MM.1S (cell line): ENCODE results near the gene FYB1.
A peak's percentile ranks its signal among the peaks of the same experiment; 100 is the strongest.
"Not testable (repeated sequence)": the region's sequence is repeated elsewhere in the genome, so short reads cannot be mapped to it uniquely, and the experiment has no call there.

Source experiments
- DNase-seq: peaks from one replicate; pipeline ENCODE4 v3.0.0-alpha.2; 2015
- H2AFZ ChIP-seq: fragments of 300-600 bp; sonication (generic); 2 replicates; pipeline ENCODE4 v1.6.0; 2016; ENCODE audit warnings: antibody characterized with exemption, low read length
- H3F3A ChIP-seq: fragments of 300-600 bp; sonication (generic); 2 replicates; pipeline ENCODE4 v1.6.1; 2016; ENCODE audit warnings: mild to moderate bottlenecking, antibody characterized with exemption, low read length, moderate library complexity, mixed read lengths; ENCODE audit not compliant: insufficient read depth
- H3K27ac ChIP-seq: fragments of 300-600 bp; sonication (generic); 2 replicates; pipeline ENCODE4 v1.5.1; 2016; ENCODE audit warnings: mild to moderate bottlenecking, low read length
- H3K27me3 ChIP-seq: fragments of 300-600 bp; sonication (generic); replicated peaks from 2 replicates; pipeline ENCODE4 v1.6.0; 2016; ENCODE audit warnings: low read length; ENCODE audit not compliant: insufficient read depth
- H3K36me3 ChIP-seq: fragments of 300-600 bp; sonication (generic); replicated peaks from 2 replicates; pipeline ENCODE4 v1.6.1; 2016; ENCODE audit warnings: mild to moderate bottlenecking, low read length, mixed read lengths; ENCODE audit not compliant: insufficient read depth
- H3K4me1 ChIP-seq: fragments of 300-600 bp; sonication (generic); 2 replicates; pipeline ENCODE4 v1.6.1; 2016; ENCODE audit warnings: low read length, mixed read lengths
- H3K4me2 ChIP-seq: fragments of 300-600 bp; sonication (generic); 2 replicates; pipeline ENCODE4 v1.6.0; 2016; ENCODE audit warnings: low read depth, low read length
- H3K4me3 ChIP-seq: fragments of 300-600 bp; sonication (generic); 2 replicates; pipeline ENCODE4 v1.5.1; 2016; ENCODE audit warnings: low read length, mixed read lengths
- H3K79me2 ChIP-seq: fragments of 300-600 bp; sonication (generic); 2 replicates; pipeline ENCODE4 v1.6.1; 2016; ENCODE audit warnings: mixed run types, low read length, mixed read lengths
- H3K9ac ChIP-seq: fragments of 300-600 bp; sonication (generic); 2 replicates; pipeline ENCODE4 v1.6.1; 2016; ENCODE audit warnings: low read length, mixed read lengths
- H3K9me2 ChIP-seq: fragments of 300-600 bp; sonication (generic); replicated peaks from 2 replicates; pipeline ENCODE4 v1.6.1; 2016; ENCODE audit warnings: mild to moderate bottlenecking, low read length, mixed read lengths; ENCODE audit not compliant: insufficient read depth
- H3K9me3 ChIP-seq: fragments of 300-600 bp; sonication (generic); replicated peaks from 2 replicates; pipeline ENCODE4 v1.6.1; 2016; ENCODE audit warnings: mild to moderate bottlenecking, low read length, mixed read lengths; ENCODE audit not compliant: insufficient read depth
- H4K20me1 ChIP-seq: fragments of 300-600 bp; sonication (generic); 2 replicates; pipeline ENCODE4 v1.6.1; 2016; ENCODE audit warnings: mild to moderate bottlenecking, low read length, moderate library complexity, mixed read lengths; ENCODE audit not compliant: insufficient read depth
- EZH2 ChIP-seq: fragments of 300-600 bp; sonication (generic); optimal IDR thresholded peaks from 2 replicates; pipeline ENCODE3; 2017; ENCODE audit warnings: low read depth, mild to moderate bottlenecking, antibody characterized with exemption, low read length, mixed read lengths
- EZH2phosphoT487 ChIP-seq: fragments of 300-600 bp; sonication (generic); IDR thresholded peaks from 2 replicates; pipeline ENCODE4 v1.6.1; 2018; ENCODE audit warnings: antibody characterized with exemption, low read length
- TF ChIP-seq, protein P1 (sequence below): fragments of 300-600 bp; sonication (generic); IDR thresholded peaks from 2 replicates; pipeline ENCODE4 v1.5.1; 2016; ENCODE audit warnings: antibody characterized with exemption, low read length, mixed read lengths

FYB1 gene

DNA sequence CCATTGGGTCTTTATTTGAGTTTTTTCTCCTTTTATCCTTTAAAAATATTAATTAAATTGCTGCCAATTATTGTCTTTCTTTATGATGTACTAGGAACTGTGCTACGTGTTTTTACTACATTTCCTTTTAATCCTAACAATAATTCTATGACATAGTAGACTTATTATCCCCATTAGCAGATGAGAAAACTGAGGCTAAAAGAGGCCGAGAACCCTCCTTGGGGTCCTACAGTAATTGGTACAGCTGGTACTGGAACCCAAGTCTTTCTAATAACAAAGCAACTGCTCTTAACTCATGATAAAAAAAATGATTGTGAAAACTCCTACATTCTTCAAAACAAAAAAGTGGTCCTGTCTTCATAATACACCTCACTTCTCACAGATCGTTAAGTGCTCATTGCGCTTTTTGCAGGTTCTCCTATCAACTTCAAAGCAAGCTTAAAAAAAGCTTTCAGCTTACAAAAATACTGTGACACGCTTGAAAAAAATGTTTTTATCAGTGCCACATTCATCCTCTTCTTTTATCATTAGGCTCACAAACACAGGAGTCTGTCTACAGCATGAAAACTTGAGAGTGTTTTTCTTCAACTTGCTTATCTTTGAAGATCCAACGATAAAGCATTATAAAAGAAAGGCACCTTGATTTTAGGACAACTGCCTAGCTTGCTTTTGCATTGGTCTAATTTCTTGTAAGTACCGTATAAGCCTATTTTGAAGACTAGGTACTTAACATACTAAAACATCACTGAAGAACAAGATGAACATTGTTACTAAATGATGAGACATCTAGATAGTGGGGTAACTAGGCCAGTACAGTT is 32.4 kb downstream of the FYB1 start:
- H3K4me1 ChIP-seq = peaks cover 42% of the 10 kb centered on the region
- H4K20me1 ChIP-seq = no peaks in the 10 kb centered on the region
- TF ChIP-seq EZH2phosphoT487 = no peak
- TF ChIP-seq, protein P1, sequence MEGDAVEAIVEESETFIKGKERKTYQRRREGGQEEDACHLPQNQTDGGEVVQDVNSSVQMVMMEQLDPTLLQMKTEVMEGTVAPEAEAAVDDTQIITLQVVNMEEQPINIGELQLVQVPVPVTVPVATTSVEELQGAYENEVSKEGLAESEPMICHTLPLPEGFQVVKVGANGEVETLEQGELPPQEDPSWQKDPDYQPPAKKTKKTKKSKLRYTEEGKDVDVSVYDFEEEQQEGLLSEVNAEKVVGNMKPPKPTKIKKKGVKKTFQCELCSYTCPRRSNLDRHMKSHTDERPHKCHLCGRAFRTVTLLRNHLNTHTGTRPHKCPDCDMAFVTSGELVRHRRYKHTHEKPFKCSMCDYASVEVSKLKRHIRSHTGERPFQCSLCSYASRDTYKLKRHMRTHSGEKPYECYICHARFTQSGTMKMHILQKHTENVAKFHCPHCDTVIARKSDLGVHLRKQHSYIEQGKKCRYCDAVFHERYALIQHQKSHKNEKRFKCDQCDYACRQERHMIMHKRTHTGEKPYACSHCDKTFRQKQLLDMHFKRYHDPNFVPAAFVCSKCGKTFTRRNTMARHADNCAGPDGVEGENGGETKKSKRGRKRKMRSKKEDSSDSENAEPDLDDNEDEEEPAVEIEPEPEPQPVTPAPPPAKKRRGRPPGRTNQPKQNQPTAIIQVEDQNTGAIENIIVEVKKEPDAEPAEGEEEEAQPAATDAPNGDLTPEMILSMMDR = no peak
- no peak for TF ChIP-seq EZH2
- H3K9me3 ChIP-seq = no peaks in the 10 kb centered on the region
- H3K27ac ChIP-seq = peak overlapping the region; percentile 9; the same call in 1 of the 2 replicates
- H3K79me2 ChIP-seq = no peaks in the 10 kb centered on the region
- 0 out of 2 replicates have a peak overlapping the region, but pooled peaks have one; percentile 35 for H2AFZ ChIP-seq
- no peak overlapping the region for H3K4me3 ChIP-seq
- H3K9ac ChIP-seq = no peak overlapping the region
- no peak for DNase-seq
- no peaks in the 10 kb centered on the region for H3K27me3 ChIP-seq
- H3F3A ChIP-seq = peaks cover 27% of the 10 kb centered on the region
- no peaks in the 10 kb centered on the region for H3K36me3 ChIP-seq
- no peaks in the 10 kb centered on the region for H3K9me2 ChIP-seq
- peak overlapping the region; percentile 38; the same call in 1 of the 2 replicates for H3K4me2 ChIP-seq

DNA sequence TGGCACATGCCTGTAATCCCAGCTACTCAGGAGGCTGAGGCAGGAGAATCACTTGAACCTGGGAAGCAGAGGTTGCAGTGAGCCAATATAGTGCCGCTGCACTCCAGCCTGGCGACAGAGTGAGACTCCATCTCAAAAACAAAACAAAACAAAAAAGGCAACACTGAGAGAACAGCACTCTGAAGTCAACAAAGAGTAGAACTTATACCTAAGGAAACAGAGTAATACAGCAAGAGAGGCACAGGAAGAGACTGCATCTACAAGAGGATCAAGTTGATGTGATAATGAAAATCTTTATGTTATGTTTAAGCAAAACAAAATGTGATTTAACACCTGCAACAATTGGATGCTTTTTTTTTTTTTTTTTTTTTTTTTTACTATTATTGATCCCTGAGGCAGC is 33.1 kb downstream of the FYB1 start:
- H3K27me3 ChIP-seq = no peaks in the 10 kb centered on the region
- no peak overlapping the region for H3K9ac ChIP-seq
- TF ChIP-seq EZH2phosphoT487 (no peak), EZH2 (no peak)
- H3K36me3 ChIP-seq = no peaks in the 10 kb centered on the region
- H3K79me2 ChIP-seq = no peaks in the 10 kb centered on the region
- no peak for DNase-seq
- H3K4me2 ChIP-seq = no peak overlapping the region
- H3K9me2 ChIP-seq = no peaks in the 10 kb centered on the region
- no peak overlapping the region for H3K27ac ChIP-seq
- H3K4me1 ChIP-seq = peaks cover 36% of the 10 kb centered on the region
- peaks cover 22% of the 10 kb centered on the region for H3F3A ChIP-seq
- H4K20me1 ChIP-seq = no peaks in the 10 kb centered on the region
- no peak overlapping the region for H3K4me3 ChIP-seq
- no peaks in the 10 kb centered on the region for H3K9me3 ChIP-seq
- H2AFZ ChIP-seq = no peak overlapping the region

DNA sequence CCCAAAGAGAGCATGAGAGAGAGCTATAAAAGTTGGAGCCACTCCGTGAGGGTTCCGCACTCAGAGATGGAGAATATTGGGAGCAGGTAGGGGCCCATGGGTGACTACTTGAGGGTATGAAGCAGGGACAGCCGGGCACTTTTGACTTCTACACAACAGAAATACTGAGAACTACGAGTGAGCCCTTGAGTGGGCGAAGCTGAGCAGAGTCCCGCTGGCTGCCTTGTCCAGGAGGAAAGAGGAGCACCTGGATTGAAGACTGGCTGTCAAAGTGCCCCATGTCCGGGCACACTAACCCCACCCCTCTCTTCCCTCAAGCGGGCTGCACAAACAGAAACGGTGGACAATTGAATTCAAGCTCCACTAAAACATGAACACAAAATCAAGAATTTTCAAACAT is 33.6 kb downstream of the FYB1 start:
- H3K4me1 ChIP-seq = peaks cover 34% of the 10 kb centered on the region
- no peaks in the 10 kb centered on the region for H4K20me1 ChIP-seq
- no peaks in the 10 kb centered on the region for H3K9me2 ChIP-seq
- H3K4me2 ChIP-seq = no peak overlapping the region
- H3K27ac ChIP-seq = no peak overlapping the region
- no peak for DNase-seq
- no peaks in the 10 kb centered on the region for H3K36me3 ChIP-seq
- no peak for TF ChIP-seq EZH2phosphoT487
- TF ChIP-seq, protein P1 = no peak
- no peak for TF ChIP-seq EZH2
- no peaks in the 10 kb centered on the region for H3K9me3 ChIP-seq
- H3K4me3 ChIP-seq = no peak overlapping the region
- H3K27me3 ChIP-seq = no peaks in the 10 kb centered on the region
- H2AFZ ChIP-seq = no peak overlapping the region
- no peaks in the 10 kb centered on the region for H3K79me2 ChIP-seq
- H3K9ac ChIP-seq = no peak overlapping the region
- H3F3A ChIP-seq = peaks cover 17% of the 10 kb centered on the region

DNA sequence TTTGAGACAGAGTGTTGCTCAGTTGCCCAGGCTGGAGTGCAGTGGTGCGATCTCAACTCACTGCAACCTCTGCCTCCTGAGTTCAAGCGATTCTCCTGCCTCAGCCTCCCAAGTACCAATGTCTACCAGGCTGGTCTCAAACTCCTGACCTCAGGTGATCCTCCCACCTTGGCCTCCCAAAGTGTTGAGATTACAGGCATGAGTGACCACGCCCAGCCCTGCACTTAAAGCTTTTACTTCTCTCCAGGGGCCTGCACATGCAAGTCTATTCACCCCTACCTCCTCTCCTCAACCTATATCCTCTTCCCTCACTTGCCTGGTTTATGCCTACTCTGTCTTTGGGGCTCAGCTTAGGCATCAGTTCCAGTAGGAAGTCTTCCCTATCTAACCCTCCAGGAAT is 39.8 kb downstream of the FYB1 start:
- not testable (repeated sequence) for H3K27ac ChIP-seq, H3K27me3 ChIP-seq, H3K4me2 ChIP-seq, H2AFZ ChIP-seq, H3K9me3 ChIP-seq, H3K4me3 ChIP-seq, H3K9ac ChIP-seq, H3K79me2 ChIP-seq, H3F3A ChIP-seq, DNase-seq, H3K9me2 ChIP-seq, H4K20me1 ChIP-seq, H3K36me3 ChIP-seq
- H3K4me1 ChIP-seq = peaks cover 19% of the 10 kb centered on the region
